ENCODE results near the gene ST6GALNAC3. TPM values are rescaled to one million over a fixed set of nuclear protein-coding genes. Genes with fewer than 3 reads are reported as not detected.
A peak's percentile ranks its signal among the peaks of the same experiment; 100 is the strongest.

ST6GALNAC3 gene
- total and polyA plus RNA-seq, 3 donors from 2014 or later, result 0.46 to 0.87 (median 0.74) TPM

- no peak for TF ChIP-seq POLR2A (IDR thresholded peaks at IDR 0.05)
- Histone ChIP-seq H3K36me3 (ENCODE audit: low read depth, missing control alignments) (no peaks in the 10 kb centered on the region), H3K27me3 (no peaks in the 10 kb centered on the region), H3K9me3 (no peaks in the 10 kb centered on the region), H3K4me3 (no peak overlapping the region), H3K27ac (no peak overlapping the region), H3K4me1 (no peaks in the 10 kb centered on the region)
- no peak for DNase-seq
- intact Hi-C loops (cut with DNase I; ENCODE audit: low total_unique reads), result no loop called here
- WGBS, 2 donors, result 58 to 85% methylated on average over 1 of the region's 1 CpG
These were observed 71.6 kb downstream of the ST6GALNAC3 start for GRCh38 chr1:76146184-76146583.

DNA sequence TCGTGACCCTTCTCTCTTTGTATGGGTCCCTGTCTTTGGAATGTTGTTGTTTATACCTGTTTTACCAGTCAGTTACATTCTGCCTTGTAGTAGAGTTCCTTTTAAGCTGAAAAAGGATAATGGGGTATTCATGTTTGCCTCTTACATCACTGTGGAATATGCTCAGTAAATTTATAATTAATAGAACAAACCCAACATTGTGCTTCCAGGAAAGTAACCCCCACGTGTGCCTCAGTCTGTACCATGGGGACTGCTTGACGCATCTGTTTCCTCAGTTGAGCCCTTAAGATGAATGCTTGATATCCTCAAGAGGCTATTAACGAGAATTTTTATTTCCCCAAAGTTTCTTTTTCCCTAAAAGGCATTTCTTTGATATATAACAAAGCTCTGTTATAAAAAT, 73.4 kb downstream of the ST6GALNAC3 start:
- Histone ChIP-seq H3K9me3 (no peaks in the 10 kb centered on the region), H3K27ac (no peak overlapping the region), H3K4me1 (no peaks in the 10 kb centered on the region), H3K4me3 (no peak overlapping the region), H3K36me3 (ENCODE audit: low read depth, missing control alignments) (no peaks in the 10 kb centered on the region), H3K27me3 (no peaks in the 10 kb centered on the region)
- intact Hi-C loops (cut with DNase I; ENCODE audit: low total_unique reads), result no loop called here
- WGBS, 2 donors, result 74 to 85% methylated on average over 4 of the region's 4 CpGs
- no peak for DNase-seq
- no peak for TF ChIP-seq POLR2A (IDR thresholded peaks at IDR 0.05)
- TF ChIP-seq CTCF (IDR thresholded peaks at IDR 0.05), result no peak

DNA sequence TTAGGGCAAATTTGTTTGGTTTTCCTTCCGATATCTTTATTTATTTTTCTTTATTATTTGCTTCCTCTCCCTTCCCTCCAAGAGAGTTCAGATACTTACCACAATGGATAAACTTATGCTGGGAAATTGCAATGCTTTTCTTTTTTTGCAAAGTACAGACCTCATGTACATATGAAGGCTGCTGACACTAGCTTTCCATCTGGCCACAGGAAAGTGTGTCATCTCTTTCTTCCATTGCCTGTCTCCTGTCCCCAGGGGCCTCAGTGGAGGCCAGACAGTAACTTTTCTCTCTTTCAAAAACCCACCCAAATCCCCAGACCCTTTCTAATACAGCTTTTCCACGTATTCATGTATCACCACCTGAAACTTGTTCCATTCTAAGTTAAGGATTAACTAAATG, 73.9 kb downstream of the ST6GALNAC3 start:
- no peaks in the 10 kb centered on the region for H3K9me3 ChIP-seq
- no peak for TF ChIP-seq CTCF (IDR thresholded peaks at IDR 0.05)
- TF ChIP-seq POLR2A (IDR thresholded peaks at IDR 0.05), result no peak
- intact Hi-C loops (cut with DNase I; ENCODE audit: low total_unique reads), result no loop called here
- no peaks in the 10 kb centered on the region for H3K27me3 ChIP-seq
- no peak for DNase-seq
- no peak overlapping the region for H3K4me3 ChIP-seq
- no peak overlapping the region for H3K27ac ChIP-seq
- H3K36me3 ChIP-seq (ENCODE audit: low read depth, missing control alignments), result no peaks in the 10 kb centered on the region
- 92 to 93% methylated on average over 2 of the region's 2 CpGs for WGBS, 2 donors
- H3K4me1 ChIP-seq, result no peaks in the 10 kb centered on the region

- WGBS, 2 donors, result 44 to 50% methylated on average over 8 of the region's 8 CpGs
- Histone ChIP-seq H3K4me1 (no peaks in the 10 kb centered on the region), H3K27ac (no peak overlapping the region), H3K36me3 (ENCODE audit: low read depth, missing control alignments) (no peaks in the 10 kb centered on the region), H3K4me3 (no peak overlapping the region), H3K9me3 (no peaks in the 10 kb centered on the region), H3K27me3 (no peaks in the 10 kb centered on the region)
- TF ChIP-seq CTCF (IDR thresholded peaks at IDR 0.05) (no peak), POLR2A (IDR thresholded peaks at IDR 0.05) (no peak)
- intact Hi-C loops (cut with DNase I; ENCODE audit: low total_unique reads), result no loop called here
- DNase-seq, result no peak
These were observed 79.3 kb downstream of the ST6GALNAC3 start for GRCh38 chr1:76153841-76154205.

GRCh38 chr1:76154206-76154956, 79.8 kb downstream of the ST6GALNAC3 start:
- WGBS, 2 donors, result 3% methylated on average over 17 of the region's 17 CpGs
- H3K27me3 ChIP-seq, result no peaks in the 10 kb centered on the region
- peak overlapping the region; percentile 24 to 40 for H3K4me3 ChIP-seq
- no peaks in the 10 kb centered on the region for H3K36me3 ChIP-seq (ENCODE audit: low read depth, missing control alignments)
- peak; percentile 89 for DNase-seq
- TF ChIP-seq POLR2A (IDR thresholded peaks at IDR 0.05) (no peak), CTCF (IDR thresholded peaks at IDR 0.05) (peak; percentile 82 to 93 (median 84))
- H3K9me3 ChIP-seq, result no peaks in the 10 kb centered on the region
- H3K4me1 ChIP-seq, result no peaks in the 10 kb centered on the region
- intact Hi-C loops (cut with DNase I; ENCODE audit: low total_unique reads), result no loop called here
- H3K27ac ChIP-seq, result no peak overlapping the region

Data from testis (tissue), 3 donors.